Esophagus muscularis mucosa (tissue), 3 donors: ENCODE data around the gene PPP1R2C.

Experiments
- CTCF ChIP-seq, 3 experiments: fragments of 200-600 bp in 2 of 3; fragments of 450-650 bp in 1 of 3; sonication (generic) in 2 of 3; IDR thresholded peaks; one replicate each; pipeline ENCODE4 v1.5.1; 2017 to 2019; ENCODE audit warnings: antibody characterized with exemption in 3 of 3, mild to moderate bottlenecking in 2 of 3, moderate library complexity in 1 of 3
- POLR2A ChIP-seq: fragments of 450-650 bp; IDR thresholded peaks from one replicate; pipeline ENCODE4 v1.6.1; 2017; ENCODE audit warnings: antibody characterized with exemption, moderate library complexity, mild to moderate bottlenecking, low read depth

GRCh38 chrX:42803320-42803719 lies 25.4 kb upstream of the PPP1R2C start:
- TF ChIP-seq POLR2A (no peak), CTCF (IDR thresholded peaks at IDR 0.05) (no peak)
